K562 (cell line): ENCODE results near the gene ELSPBP1. TPM values are rescaled to one million over a fixed set of nuclear protein-coding genes. Genes with fewer than 3 reads are reported as not detected.

Experiments
- ATAC-seq: fragments of 200-7000 bp; cut with Tn5 transposase; 3 replicates; pipeline ENCODE4 v1.9.1; 2020; ENCODE audit warnings: moderate library complexity
- Bru-seq: library from RNA; stranded (reverse); fragments of 400-500 nt; gene quantifications from one replicate; lab custom pipeline; 2021; lab: Mats Ljungman, UMichigan
- BruChase-seq, 2 experiments: library from RNA; stranded (reverse); fragments of 400-500 nt; gene quantifications; one replicate each; lab custom pipeline; 2021; lab: Mats Ljungman, UMichigan
- BruUV-seq: library from RNA; stranded (reverse); fragments of 400-500 nt; replicated peaks from 2 replicates; lab custom pipeline; 2021; lab: Mats Ljungman, UMichigan
- CTCF ChIA-PET: fragments of 300-600 bp; formaldehyde crosslinking; extraction: SDS; loops from one replicate; lab custom pipeline; 2021; ENCODE audit warnings: low intra/inter-chr PET ratio; lab: Yijun Ruan, JAX
- POLR2A ChIA-PET: fragments of 300-600, 350-650 bp; sonication (Branson Sonifier 250); formaldehyde crosslinking; extraction: SDS; loops from one replicate; lab custom pipeline; 2021; ENCODE audit warnings: antibody characterized with exemption, inconsistent platforms; lab: Yijun Ruan, JAX
- DNase-seq, 4 experiments: peaks; one replicate each; pipeline versions ENCODE4 v3.0.0 to v3.0.0-alpha.2; 2011 to 2018; ENCODE audit warnings: low spot score in 3 of 4, mixed read lengths in 3 of 4; ENCODE audit errors: extremely low read depth in 1 of 4
- FAIRE-seq: peaks from 2 replicates; lab custom pipeline; 2011; peaks lifted over from hg19 to GRCh38; lab: Jason Lieb, UNC
- H2AFZ ChIP-seq: 2 replicates; pipeline ENCODE4 v1.6.0; 2011; ENCODE audit warnings: low read depth, low read length, control low read depth, inconsistent platforms
- H3K27ac ChIP-seq: fragments of 200-600 bp; 3 replicates; pipeline ENCODE4 v1.8.0; 2011; ENCODE audit warnings: low read depth, mild to moderate bottlenecking, control low read depth, inconsistent platforms, low read length, moderate library complexity, mixed read lengths; ENCODE audit errors: extremely low read depth
- H3K27me3 ChIP-seq, 2 experiments: fragments of 300-600 bp in 1 of 2; 2 replicates in 1 of 2; 3 replicates in 1 of 2; pipeline versions ENCODE4 v1.6.0 to v1.8.0; 2011; ENCODE audit warnings: inconsistent platforms in 2 of 2, low read length in 2 of 2, mild to moderate bottlenecking in 1 of 2, mixed read lengths in 1 of 2, moderate library complexity in 1 of 2; ENCODE audit not compliant: control insufficient read depth in 2 of 2, insufficient read depth in 2 of 2
- H3K36me3 ChIP-seq: fragments of 300-600 bp; 3 replicates; pipeline ENCODE4 v1.8.0; 2011; ENCODE audit warnings: mild to moderate bottlenecking, low read length, inconsistent platforms; ENCODE audit not compliant: control insufficient read depth, insufficient read depth
- H3K4me1 ChIP-seq, 2 experiments: fragments of 200-600 bp in 1 of 2; replicated peaks in 1 of 2; 2 replicates in 1 of 2; 3 replicates in 1 of 2; pipeline versions ENCODE4 v1.5.1 to v1.8.0; 2011; ENCODE audit warnings: inconsistent platforms in 2 of 2, low read length in 2 of 2, mild to moderate bottlenecking in 1 of 2, mixed read lengths in 1 of 2, moderate library complexity in 1 of 2; ENCODE audit not compliant: control insufficient read depth in 2 of 2, insufficient read depth in 2 of 2
- H3K4me2 ChIP-seq: 2 replicates; pipeline ENCODE4 v1.6.1; 2011; ENCODE audit warnings: low read length, control low read depth, inconsistent platforms, mixed read lengths; ENCODE audit not compliant: insufficient read depth
- H3K4me3 ChIP-seq: fragments of 200-600 bp; sonication (generic), shearing (Covaris generic); 2 replicates; pipeline ENCODE4 v1.5.1; 2016; ENCODE audit warnings: control low read depth, inconsistent platforms
- H3K79me2 ChIP-seq: fragments of 200-600 bp; 3 replicates; pipeline ENCODE4 v1.8.0; 2011; ENCODE audit warnings: low read length, inconsistent platforms; ENCODE audit not compliant: control insufficient read depth, insufficient read depth
- H3K9ac ChIP-seq, 2 experiments: 2 replicates each; pipeline versions ENCODE4 v1.6.0 to v1.6.1; 2011; ENCODE audit warnings: low read depth in 2 of 2, low read length in 2 of 2, control low read depth in 1 of 2, inconsistent platforms in 1 of 2, mild to moderate bottlenecking in 1 of 2, mixed read lengths in 1 of 2; ENCODE audit not compliant: insufficient read depth in 1 of 2
- H3K9me1 ChIP-seq: one replicate; pipeline ENCODE4 v1.6.0; 2011; ENCODE audit warnings: inconsistent platforms, mild to moderate bottlenecking, low read length, moderate library complexity; ENCODE audit not compliant: control insufficient read depth, insufficient read depth
- H3K9me3 ChIP-seq: replicated peaks from 2 replicates; pipeline ENCODE4 v1.5.1; 2011; ENCODE audit warnings: low read depth, low read length, inconsistent platforms; ENCODE audit not compliant: control insufficient read depth, insufficient read depth
- H4K20me1 ChIP-seq: replicated peaks from 2 replicates; pipeline ENCODE4 v1.6.1; 2011; ENCODE audit warnings: low read length, inconsistent platforms, mixed read lengths; ENCODE audit not compliant: control insufficient read depth, insufficient read depth
- JUND ChIP-seq, 2 experiments: IDR thresholded peaks; 2 replicates in 1 of 2; 3 replicates in 1 of 2; pipeline ENCODE4 v1.6.1; 2011; ENCODE audit warnings: borderline replicate concordance in 2 of 2, low read depth in 2 of 2, low read length in 2 of 2, improper control_type of control experiment in 1 of 2, missing biosample characterization in 1 of 2, missing genetic modification characterization in 1 of 2, missing genetic modification reagents in 1 of 2
- MEIS2 ChIP-seq: fragments of 450-650 bp; IDR thresholded peaks from 2 replicates; pipeline ENCODE4 v1.6.1; 2014; ENCODE audit warnings: mild to moderate bottlenecking; ENCODE audit not compliant: partially characterized antibody
- NFIC ChIP-seq: fragments of 450-650 bp; IDR thresholded peaks from 2 replicates; pipeline ENCODE4 v1.6.1; 2017; ENCODE audit warnings: mild to moderate bottlenecking, inconsistent platforms
- PBX2 ChIP-seq, 2 experiments: IDR thresholded peaks in 1 of 2; conservative IDR thresholded peaks in 1 of 2; 2 replicates each; pipeline ENCODE4 v1.6.1; 2016; ENCODE audit warnings: low read depth in 2 of 2, mild to moderate bottlenecking in 1 of 2, missing compliant biosample characterization in 1 of 2, missing genetic modification characterization in 1 of 2, moderate library complexity in 1 of 2
- PKNOX1 ChIP-seq: fragments of 450-650 bp; IDR thresholded peaks from 2 replicates; pipeline ENCODE4 v1.6.1; 2016
- SMAD4 ChIP-seq: fragments of 250-450 bp; sonication (Bioruptor Pico); conservative IDR thresholded peaks from 2 replicates; pipeline ENCODE4 v1.8.0; 2021; ENCODE audit warnings: inconsistent platforms, mild to moderate bottlenecking, moderate library complexity
- ZNF277 ChIP-seq: fragments of 250-450 bp; sonication (Bioruptor Pico); IDR thresholded peaks from 2 replicates; pipeline ENCODE4 v1.8.0; 2022; ENCODE audit warnings: inconsistent platforms, mild to moderate bottlenecking, moderate library complexity, borderline replicate concordance
- ZNF57 ChIP-seq: fragments of 450-650 bp; formaldehyde crosslinking; IDR thresholded peaks from 2 replicates; pipeline ENCODE4 v1.4.0; 2020; ENCODE audit warnings: mild to moderate bottlenecking, moderate library complexity
- WGBS: fragments of 100-300 bp; shearing (Covaris generic); methylation state at CpG from one replicate; pipeline ENCODE4 v1.1.6; 2016; ENCODE audit warnings: low coverage, mixed read lengths; ENCODE audit not compliant: insufficient coverage; ENCODE audit errors: missing lambda C conversion rate; 5-methylcytosine and 5-hydroxymethylcytosine counted together
- in situ Hi-C: fragments of 300-500 bp; cut with MboI; formaldehyde crosslinking; loops from 4 replicates; pipeline ENCODE4 v1.15.0; 2018; ENCODE audit warnings: inconsistent platforms, mixed read lengths
- intact Hi-C: fragments of 100-400 bp; cut with micrococcal nuclease; formaldehyde crosslinking; loops from 2 replicates; pipeline ENCODE4 v1.14.2; 2022
- long read RNA-seq, 3 experiments: library from polyadenylated mRNA in 2 of 3; library from RNA in 1 of 3; unstranded in 2 of 3; stranded (forward) in 1 of 3; transcript quantifications; one replicate each; pipeline ENCODE4 v2.0.0, GENCODE V29; 2019 to 2022
- polyA minus RNA-seq, 3 experiments: library from RNA; depleted of rRNA, polyadenylated mRNA; stranded (reverse); fragments of >200 nt; gene quantifications; 2 replicates each; pipeline ENCODE4 v1.2.3, GENCODE V29; 2011
- polyA plus RNA-seq, 8 experiments: library from polyadenylated mRNA; depleted of rRNA in 4 of 8; stranded (reverse) in 5 of 8; unstranded in 3 of 8; fragments of >200 nt; fragmentation: Nextera tagmentation in 2 of 8; fragmentation: Illumina TruSeq in 1 of 8; extraction: Ambion mirVana in 2 of 8; extraction: Trizol in 1 of 8; gene quantifications; 2 replicates each; pipeline versions ENCODE4 v1.2.1 to v1.2.3, GENCODE V29; 2011 to 2014; ENCODE audit warnings: inconsistent platforms in 1 of 8, missing spikeins in 1 of 8
- total RNA-seq, 7 experiments: library from RNA; depleted of rRNA in 6 of 7; stranded (reverse); fragments of >200 nt in 6 of 7; fragmentation: Illumina TruSeq in 2 of 7; extraction: Trizol in 2 of 7; gene quantifications; 2 replicates each; pipeline versions ENCODE4 v1.2.1 to v1.2.3, GENCODE V29; 2011 to 2021; ENCODE audit warnings: low replicate concordance in 1 of 7

ELSPBP1 gene
- not detected in 2 replicates for total RNA-seq (2011; cell fraction: chromatin; rRNA removed; ENCODE audit: low replicate concordance)
- not detected in 2 replicates for total RNA-seq (2011; cell fraction: nucleolus; rRNA removed)
- not detected in 2 replicates for total RNA-seq (2011; cell fraction: nucleoplasm; rRNA removed)
- total RNA-seq (2014; rRNA removed) (not detected in 2 replicates), total RNA-seq (2014; rRNA removed; fragmentation: Illumina TruSeq; extraction: Trizol) (not detected in 2 replicates), total RNA-seq (2015; rRNA removed; fragmentation: Illumina TruSeq; extraction: Trizol) (not detected in 2 replicates), total RNA-seq (2021) (not detected in 2 replicates), polyA plus RNA-seq (2011; rRNA removed) (not detected in 2 replicates), polyA plus RNA-seq (2014; fragmentation: Illumina TruSeq; extraction: Trizol) (not detected in 2 replicates), polyA plus RNA-seq (2014; fragmentation: Nextera tagmentation; extraction: Ambion mirVana) (not detected), polyA plus RNA-seq (2014; rRNA removed) (not detected in 2 replicates), polyA minus RNA-seq (2011; rRNA and poly(A)+ RNA removed) (not detected in 2 replicates), Bru-seq, nascent RNA (percentile 6 among the genes with signal in this experiment), BruChase-seq, experiment 1, labeled RNA remaining after a 2-hour chase (not detected), BruChase-seq, experiment 2, labeled RNA remaining after a 6-hour chase (not detected)
- not detected in 2 replicates for polyA plus RNA-seq (2011; cell fraction: cytosol; rRNA removed)
- polyA plus RNA-seq (2011; cell fraction: nucleus; rRNA removed), result not detected in 2 replicates
- 0.21 TPM in 1 of 2 replicates, not detected in the other for polyA plus RNA-seq (2012)
- not detected in 2 replicates for polyA minus RNA-seq (2011; cell fraction: cytosol; rRNA and poly(A)+ RNA removed)
- polyA minus RNA-seq (2011; cell fraction: nucleus; rRNA and poly(A)+ RNA removed), result not detected in 2 replicates
- long read RNA-seq, experiment 1, result 0 reads
- long read RNA-seq, experiment 2, result 0 reads
- long read RNA-seq, experiment 3, result 0 reads

- Histone ChIP-seq H2AFZ (no peak within 1 kb of the TSS), H3K4me3 (no peak within 1 kb of the TSS), H4K20me1 (no peaks in the 10 kb centered on the region), H3K27me3 (peaks cover 8 to 24% of the 10 kb centered on the region in 2 experiments; a peak in 4 of 5 replicates), H3K27ac (no peak within 1 kb of the TSS), H3K36me3 (no peaks in the 10 kb centered on the region), H3K4me1 (peaks cover 0 to 4% of the 10 kb centered on the region in 2 experiments; a peak in 2 of 5 replicates), H3K9me1 (no peaks in the 10 kb centered on the region), H3K4me2 (no peak within 1 kb of the TSS), H3K79me2 (no peaks in the 10 kb centered on the region), H3K9me3 (no peaks in the 10 kb centered on the region), H3K9ac (no peak within 1 kb of the TSS)
- ChIA-PET POLR2A (interaction anchor here (0.6 kb wide), 1 partner anchor 11 kb away, joined by 3 read pairs; no protein-coding TSS in a partner anchor), CTCF (no interaction called here)
- intact Hi-C loops (no loop called here), in situ Hi-C loops (no loop called here)
- WGBS, result 1% methylated on average over 5 of the region's 5 CpGs
- no TSS peak for BruUV-seq
- DNase-seq, result no peak
- TF ChIP-seq PBX2 (CRISPR knock-in tag; IDR thresholded peaks at IDR 0.05; ENCODE audit: low read depth), result no peak
- peak; percentile 74 for TF ChIP-seq PBX2 (tag; conservative IDR thresholded peaks at IDR 0.05; ENCODE audit: low read depth)
- TF ChIP-seq ZNF57 (CRISPR knock-in tag), result no peak
- TF ChIP-seq SMAD4 (CRISPR knock-in tag), result peak; percentile 71
- TF ChIP-seq ZNF277 (CRISPR knock-in tag), result no peak
- no peak for TF ChIP-seq JUND (IDR thresholded peaks at IDR 0.05; ENCODE audit: borderline replicate concordance, low read depth, low read length)
- TF ChIP-seq JUND (tag; IDR thresholded peaks at IDR 0.05; ENCODE audit: borderline replicate concordance, low read depth, low read length), result peak; percentile 24; the same call in 1 of the 3 replicates
- peak; percentile 85 for TF ChIP-seq MEIS2
- peak; percentile 73 for TF ChIP-seq PKNOX1
- no peak for TF ChIP-seq NFIC
- ATAC-seq, result no peak
- FAIRE-seq, result no peak
Measured at GRCh38 chr19:47994209-47994802, at the start of gene ELSPBP1. Gene ELSPBP1 (plus strand): TSS chr19:47994632. CDS start chr19:48008668, 14,036 bp downstream.
